Nephron progenitor cell (in vitro differentiated cells): ENCODE measurements around the gene CFAP65.

Experiments
- DNase-seq: peaks from one replicate; pipeline ENCODE4 v3.0.0; 2021
- H3K27ac Mint-ChIP-seq: 2 replicates; pipeline ENCODE4 v1.8.0; 2021; ENCODE audit warnings: mild to moderate bottlenecking, moderate library complexity, mixed read lengths
- H3K27me3 Mint-ChIP-seq: 2 replicates; pipeline ENCODE4 v1.8.0; 2021; ENCODE audit warnings: mild to moderate bottlenecking, low read depth, mixed read lengths; ENCODE audit not compliant: poor library complexity
- H3K36me3 Mint-ChIP-seq: 2 replicates; pipeline ENCODE4 v1.8.0; 2021; ENCODE audit warnings: low read depth, mixed read lengths
- H3K4me1 Mint-ChIP-seq: 2 replicates; pipeline ENCODE4 v1.8.0; 2021; ENCODE audit warnings: mixed read lengths
- H3K4me3 Mint-ChIP-seq: 2 replicates; pipeline ENCODE4 v1.8.0; 2021; ENCODE audit warnings: mild to moderate bottlenecking, moderate library complexity, mixed read lengths
- H3K9me3 Mint-ChIP-seq: 2 replicates; pipeline ENCODE4 v1.8.0; 2021; ENCODE audit warnings: mild to moderate bottlenecking, moderate library complexity, mixed read lengths
- CTCF ChIP-seq: fragments of 200-600 bp; sonication (generic); IDR thresholded peaks from 2 replicates; pipeline ENCODE4 v1.5.0; 2021; ENCODE audit warnings: antibody characterized with exemption

The CFAP65 gene

GRCh38 chr2:218980735-218981389, 60.5 kb downstream of the CFAP65 start:
- Mint-ChIP-seq H3K27me3 (peaks cover 99% of the 10 kb centered on the region), H3K4me1 (peaks cover 11% of the 10 kb centered on the region), H3K4me3 (peak overlapping the region; percentile 67), H3K36me3 (no peaks in the 10 kb centered on the region), H3K9me3 (no peaks in the 10 kb centered on the region), H3K27ac (no peak overlapping the region)
- TF ChIP-seq CTCF = no peak
- DNase-seq = no peak

- no peaks in the 10 kb centered on the region for H3K9me3 Mint-ChIP-seq
- no peaks in the 10 kb centered on the region for H3K36me3 Mint-ChIP-seq
- peaks cover 11% of the 10 kb centered on the region for H3K4me1 Mint-ChIP-seq
- H3K4me3 Mint-ChIP-seq = peak overlapping the region; percentile 49
- H3K27me3 Mint-ChIP-seq = peaks cover 99% of the 10 kb centered on the region
- TF ChIP-seq CTCF = peak; percentile 96
- peak; percentile 94 for DNase-seq
- no peak overlapping the region for H3K27ac Mint-ChIP-seq
These were observed 61.2 kb downstream of the CFAP65 start for GRCh38 chr2:218979846-218980734.

GRCh38 chr2:218975060-218975777, 66.1 kb downstream of the CFAP65 start:
- Mint-ChIP-seq H3K36me3 (no peaks in the 10 kb centered on the region), H3K4me3 (no peak overlapping the region), H3K27me3 (peaks cover 92% of the 10 kb centered on the region), H3K4me1 (no peaks in the 10 kb centered on the region), H3K27ac (no peak overlapping the region), H3K9me3 (peaks cover 5% of the 10 kb centered on the region)
- DNase-seq = no peak
- no peak for TF ChIP-seq CTCF

- Mint-ChIP-seq H3K36me3 (no peaks in the 10 kb centered on the region), H3K27me3 (peaks cover 91% of the 10 kb centered on the region), H3K27ac (no peak overlapping the region), H3K4me1 (no peaks in the 10 kb centered on the region), H3K9me3 (peaks cover 16% of the 10 kb centered on the region), H3K4me3 (no peak overlapping the region)
- TF ChIP-seq CTCF = no peak
- no peak for DNase-seq
These were observed 70.4 kb downstream of the CFAP65 start for GRCh38 chr2:218970894-218971293.

- Mint-ChIP-seq H3K36me3 (no peaks in the 10 kb centered on the region), H3K9me3 (peaks cover 4% of the 10 kb centered on the region), H3K27ac (peak overlapping the region; percentile 98), H3K4me1 (peaks cover 28% of the 10 kb centered on the region), H3K4me3 (peak overlapping the region; percentile 82), H3K27me3 (peaks cover 77% of the 10 kb centered on the region)
- no peak for DNase-seq
- TF ChIP-seq CTCF = no peak
These were observed 77.1 kb downstream of the CFAP65 start for GRCh38 chr2:218964041-218964771.
